GM12891 (cell line): ENCODE data around the gene ISL2.

Source experiments
- POLR2A ChIP-seq: IDR thresholded peaks from 2 replicates; pipeline ENCODE4 v1.6.1; 2011; ENCODE audit warnings: low read depth, low read length, control low read depth
- POLR2AphosphoS5 ChIP-seq: IDR thresholded peaks from 2 replicates; pipeline ENCODE4 v1.6.1; 2011; ENCODE audit warnings: low read depth, low read length, control low read depth
- TAF1 ChIP-seq: IDR thresholded peaks from 2 replicates; pipeline ENCODE4 v1.6.1; 2011; ENCODE audit warnings: low read depth, low read length, control low read depth

- TF ChIP-seq POLR2AphosphoS5 (no peak), TAF1 (no peak), POLR2A (no peak)
Measured at GRCh38 chr15:76335307-76336253, 993 bp upstream of the ISL2 start.
